GM18867 (cell line): ENCODE data around the gene VPS39.
A peak's percentile ranks its signal among the peaks of the same experiment; 100 is the strongest.
"Not testable (repeated sequence)": the region's sequence is repeated elsewhere in the genome, so short reads cannot be mapped to it uniquely, and the experiment has no call there.

Source experiments
- ATAC-seq: cut with Tn5 transposase; IDR thresholded peaks from one replicate; pipeline ENCODE4 v1.9.1; 2021; ENCODE audit warnings: mild to moderate bottlenecking, moderate library complexity; ENCODE audit not compliant: unreplicated experiment

The VPS39 gene

GRCh38 chr15:42207674-42208579 lies at the start of gene VPS39:
Gene VPS39 (minus strand): TSS chr15:42208304. CDS start chr15:42208153, 151 bp downstream.
- ATAC-seq: peak; percentile 89

- no peak for ATAC-seq
Measured at GRCh38 chr15:42253300-42253699, 45.2 kb upstream of the VPS39 start.

GRCh38 chr15:42240823-42241222 lies 32.7 kb upstream of the VPS39 start:
- ATAC-seq: no peak

- no peak for ATAC-seq
Measured at GRCh38 chr15:42239528-42240182, 31.6 kb upstream of the VPS39 start.

GRCh38 chr15:42233107-42233506 lies 25.0 kb upstream of the VPS39 start:
- no peak for ATAC-seq

GRCh38 chr15:42232606-42233005 lies 24.5 kb upstream of the VPS39 start:
- ATAC-seq: no peak

- no peak for ATAC-seq
Measured at GRCh38 chr15:42231088-42231487, 23.0 kb upstream of the VPS39 start.

- not testable (repeated sequence) for ATAC-seq
Measured at GRCh38 chr15:42228981-42229380, 20.9 kb upstream of the VPS39 start.

- no peak for ATAC-seq
Measured at GRCh38 chr15:42228036-42228435, 19.9 kb upstream of the VPS39 start.

- no peak for ATAC-seq
Measured at GRCh38 chr15:42226648-42227047, 18.5 kb upstream of the VPS39 start.

GRCh38 chr15:42220216-42220615 lies 12.1 kb upstream of the VPS39 start:
- ATAC-seq: no peak

- ATAC-seq: no peak
Measured at GRCh38 chr15:42218953-42219592, 11.0 kb upstream of the VPS39 start.

- ATAC-seq: no peak
Measured at GRCh38 chr15:42217568-42217967, 9.5 kb upstream of the VPS39 start.

- no peak for ATAC-seq
Measured at GRCh38 chr15:42215913-42216829, 8.1 kb upstream of the VPS39 start.

GRCh38 chr15:42214600-42214999 lies 6.5 kb upstream of the VPS39 start:
- no peak for ATAC-seq

- ATAC-seq: no peak
Measured at GRCh38 chr15:42213511-42213910, 5.4 kb upstream of the VPS39 start.

- no peak for ATAC-seq
Measured at GRCh38 chr15:42210696-42211095, 2.6 kb upstream of the VPS39 start.

- ATAC-seq: no peak
Measured at GRCh38 chr15:42206406-42206805, 1.7 kb downstream of the VPS39 start.

- ATAC-seq: no peak
Measured at GRCh38 chr15:42203891-42204290, 4.2 kb downstream of the VPS39 start.

GRCh38 chr15:42202653-42203052 lies 5.5 kb downstream of the VPS39 start:
- no peak for ATAC-seq

GRCh38 chr15:42201801-42202200 lies 6.3 kb downstream of the VPS39 start:
- ATAC-seq: no peak
